Left hindlimb (tissue), 1 donor: ENCODE results near the gene PDCD1.
"Not testable (repeated sequence)": the region's sequence is repeated elsewhere in the genome, so short reads cannot be mapped to it uniquely, and the experiment has no call there.

Source experiments
- DNase-seq: peaks from one replicate; pipeline ENCODE4 v3.0.0-alpha.2; 2018

PDCD1 gene

GRCh38 chr2:241858206-241859016 lies at the start of gene PDCD1:
PDCD1 (minus strand) TSS chr2:241858894; CDS start chr2:241858838, 56 bp downstream.
- peak; percentile 41 for DNase-seq

- DNase-seq = not testable (repeated sequence)
Measured at GRCh38 chr2:241907831-241908230, 49.1 kb upstream of the PDCD1 start.

DNA sequence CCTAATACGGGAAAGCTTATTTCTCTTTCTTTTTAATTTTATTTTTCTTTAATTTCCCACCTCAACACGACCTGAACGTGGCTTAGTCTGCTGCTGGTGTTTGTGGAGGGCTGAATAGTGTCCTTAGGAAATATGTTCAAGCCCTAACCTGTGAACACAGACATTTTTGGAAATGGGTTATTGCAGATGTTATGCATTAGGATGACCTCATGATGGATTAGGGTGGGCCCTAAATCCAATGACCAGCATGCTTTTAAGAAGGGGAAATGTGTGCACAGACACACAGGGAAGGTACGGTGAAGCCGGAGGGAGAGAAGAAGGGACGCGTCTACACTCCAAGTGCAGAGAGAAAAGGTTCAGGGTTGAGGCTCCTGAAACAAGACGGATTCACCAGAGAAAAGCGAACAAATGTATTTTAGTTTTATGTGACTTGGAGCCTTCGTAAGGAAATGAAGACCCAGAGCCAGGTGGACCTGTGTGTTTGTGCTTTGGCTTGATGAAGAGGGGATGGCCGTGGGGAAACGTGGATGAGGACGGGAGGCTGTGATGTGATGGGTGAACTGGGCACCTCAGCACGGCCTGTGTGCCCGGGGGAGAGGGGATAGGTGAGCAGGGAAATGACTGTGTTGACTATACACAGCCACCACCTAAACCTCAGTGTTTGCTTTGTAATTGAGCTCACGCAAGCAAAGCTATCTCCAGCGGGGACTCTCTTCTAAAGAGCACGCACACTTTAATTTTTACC lies 48.3 kb upstream of the PDCD1 start:
- no peak for DNase-seq

GRCh38 chr2:241906378-241906770 lies 47.7 kb upstream of the PDCD1 start:
- DNase-seq = not testable (repeated sequence)

DNA sequence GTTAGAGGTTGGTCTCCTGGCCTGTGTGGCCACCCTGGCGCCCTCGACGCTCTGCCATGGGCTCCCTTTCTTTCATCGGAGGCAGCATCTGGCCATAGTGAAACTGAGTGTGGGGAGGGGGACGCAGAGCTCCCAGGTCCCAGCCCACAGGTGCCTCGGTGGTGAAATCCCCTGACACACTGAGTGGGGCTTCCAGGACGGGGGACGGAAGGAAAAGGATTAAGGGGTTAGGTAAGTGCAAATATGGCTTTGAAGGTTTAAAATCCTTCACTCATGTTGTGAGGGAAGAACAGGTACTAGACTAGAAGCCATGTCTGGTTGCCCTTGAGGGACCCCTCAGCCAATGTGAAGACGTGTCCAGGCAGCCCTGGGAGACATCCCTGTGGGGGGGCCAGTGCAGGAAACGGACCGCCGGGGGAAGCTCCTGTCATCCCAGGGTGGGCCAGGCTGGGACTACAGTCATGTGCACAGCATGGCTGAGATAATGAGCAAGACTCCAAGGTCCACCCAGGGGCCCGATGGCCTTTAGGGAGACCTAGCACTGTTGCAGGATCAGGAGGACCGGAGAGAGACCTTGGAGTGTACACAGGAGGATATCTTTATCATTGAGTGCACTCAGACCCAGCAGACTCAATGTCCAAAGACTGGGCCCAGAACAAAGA lies 47.2 kb upstream of the PDCD1 start:
- no peak for DNase-seq

GRCh38 chr2:241904791-241905710 lies 46.4 kb upstream of the PDCD1 start:
- DNase-seq = no peak

DNA sequence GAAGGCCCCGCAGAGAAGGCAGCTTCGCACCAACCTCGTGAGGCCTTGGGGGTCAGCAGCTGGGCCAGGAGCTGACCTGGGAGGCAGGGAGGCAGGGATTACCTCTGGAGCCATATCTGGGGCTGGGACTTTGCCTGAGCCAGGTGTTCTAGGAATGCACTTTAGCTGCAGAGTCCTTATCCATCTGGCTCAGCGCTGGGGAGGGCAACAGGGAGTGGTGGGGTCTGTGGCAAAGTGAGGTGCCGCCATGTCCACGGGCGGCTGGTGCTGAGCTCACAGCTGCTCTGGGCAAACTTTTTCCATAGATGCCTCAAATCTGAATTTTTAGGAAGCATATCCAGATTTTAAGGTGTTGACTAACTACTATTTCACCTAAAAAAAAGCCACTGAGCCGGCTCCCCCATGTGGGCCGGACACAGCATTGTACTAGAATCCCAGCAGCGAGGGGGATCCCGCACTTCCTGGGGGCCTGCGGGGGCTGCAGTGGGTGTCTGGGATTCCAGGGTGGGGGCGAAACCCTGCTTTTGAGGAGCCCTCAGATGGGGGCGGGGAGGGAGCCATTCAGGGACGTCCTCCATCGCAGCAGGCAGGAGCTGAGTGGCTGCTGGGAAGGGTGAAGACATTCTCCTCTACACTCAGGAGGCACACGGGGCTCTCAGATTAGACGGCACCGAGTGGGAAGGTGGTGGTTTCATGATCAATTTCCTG lies 45.5 kb upstream of the PDCD1 start:
- no peak for DNase-seq

- no peak for DNase-seq
Measured at GRCh38 chr2:241903121-241904010, 44.7 kb upstream of the PDCD1 start.

DNA sequence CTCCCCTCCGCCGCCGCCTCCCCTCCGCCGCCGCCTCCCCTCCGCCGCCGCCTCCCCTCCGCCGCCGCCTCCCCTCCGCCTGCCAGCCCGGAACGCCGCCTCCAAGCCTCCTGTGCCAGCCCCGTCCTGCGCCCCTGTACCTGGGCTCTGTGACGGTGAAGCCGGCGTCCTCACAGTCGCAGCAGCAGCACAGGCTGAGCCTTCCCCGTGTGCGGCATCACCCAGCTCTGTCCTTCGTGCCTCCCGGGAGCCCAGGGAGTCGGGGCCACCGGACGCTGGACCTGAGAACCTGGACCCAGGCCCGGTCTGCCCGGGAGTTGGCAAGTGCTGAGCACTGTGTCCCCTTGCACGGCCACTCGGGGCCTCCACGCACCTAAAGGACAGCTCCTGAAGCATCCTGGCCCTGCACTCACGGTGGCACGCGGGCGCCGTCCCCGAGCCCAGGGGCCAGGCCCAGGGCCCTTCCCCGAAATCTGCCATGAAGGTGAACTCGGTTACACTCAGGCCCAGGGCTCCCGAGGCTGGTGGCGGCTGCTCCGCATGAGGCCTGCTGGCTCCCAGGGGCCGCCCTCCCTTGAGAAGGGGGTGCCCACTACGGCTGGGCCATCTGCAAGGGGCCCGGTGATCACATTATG lies 43.8 kb upstream of the PDCD1 start:
- DNase-seq = no peak

GRCh38 chr2:241901500-241902351 lies 43.0 kb upstream of the PDCD1 start:
- no peak for DNase-seq

DNA sequence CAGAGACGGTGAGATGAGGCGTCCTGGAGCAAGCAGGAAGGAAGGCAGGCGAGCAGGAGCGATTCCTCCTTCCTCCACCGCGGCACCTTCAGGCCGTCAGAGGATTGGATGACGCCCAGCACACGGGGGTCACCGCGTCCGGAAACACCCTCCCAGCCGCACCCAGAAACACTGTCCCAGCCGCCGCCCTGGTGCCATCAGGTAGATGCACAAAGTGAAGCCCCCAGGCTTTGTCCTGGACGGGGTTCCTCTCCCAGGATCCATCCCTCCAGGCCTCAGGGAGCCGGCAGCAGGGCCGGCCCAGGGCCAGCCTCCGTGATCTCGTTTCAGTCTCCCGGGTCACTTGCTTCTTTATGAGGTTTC lies 42.3 kb upstream of the PDCD1 start:
- no peak for DNase-seq

DNA sequence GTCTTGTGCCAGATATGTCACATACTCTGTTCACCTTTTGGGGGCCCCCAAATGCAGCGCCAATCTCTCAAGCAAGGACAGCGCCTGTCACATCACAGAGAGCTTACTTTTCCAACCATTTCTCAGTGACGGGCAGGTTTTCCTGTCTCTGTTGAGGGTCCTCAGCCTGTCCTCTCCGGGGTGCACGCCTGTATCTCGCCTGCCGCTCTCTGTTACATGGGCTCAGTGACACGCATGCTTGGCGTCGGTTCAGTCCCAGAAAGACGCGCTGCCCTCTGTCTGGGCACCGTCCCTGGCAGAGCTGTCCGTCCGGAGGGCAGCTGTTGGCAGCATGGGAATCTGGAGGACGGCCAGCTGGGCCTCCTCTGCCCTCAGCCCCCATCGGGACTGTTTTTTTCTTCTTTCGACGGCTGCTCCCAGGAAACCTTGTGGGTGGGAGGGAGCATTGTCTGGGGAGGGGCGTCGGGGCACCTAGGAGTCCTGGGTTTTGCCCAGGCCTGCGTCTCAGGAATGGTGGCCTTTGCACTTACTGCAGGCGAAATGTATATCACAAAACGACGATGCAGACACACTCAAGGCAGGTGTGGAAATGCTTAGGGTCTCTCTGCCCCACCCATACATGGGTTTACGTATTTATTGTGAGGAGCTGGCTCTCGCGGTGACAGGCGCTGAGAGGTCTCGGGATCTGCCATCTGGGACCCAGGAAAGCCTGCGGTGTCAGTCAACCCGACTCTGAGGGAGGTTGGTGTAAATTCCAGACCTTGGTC lies 41.7 kb upstream of the PDCD1 start:
- no peak for DNase-seq

- no peak for DNase-seq
Measured at GRCh38 chr2:241898463-241899270, 40.0 kb upstream of the PDCD1 start.

GRCh38 chr2:241897231-241897916 lies 38.7 kb upstream of the PDCD1 start:
- DNase-seq = no peak

- no peak for DNase-seq
Measured at GRCh38 chr2:241896746-241897201, 38.1 kb upstream of the PDCD1 start.

DNA sequence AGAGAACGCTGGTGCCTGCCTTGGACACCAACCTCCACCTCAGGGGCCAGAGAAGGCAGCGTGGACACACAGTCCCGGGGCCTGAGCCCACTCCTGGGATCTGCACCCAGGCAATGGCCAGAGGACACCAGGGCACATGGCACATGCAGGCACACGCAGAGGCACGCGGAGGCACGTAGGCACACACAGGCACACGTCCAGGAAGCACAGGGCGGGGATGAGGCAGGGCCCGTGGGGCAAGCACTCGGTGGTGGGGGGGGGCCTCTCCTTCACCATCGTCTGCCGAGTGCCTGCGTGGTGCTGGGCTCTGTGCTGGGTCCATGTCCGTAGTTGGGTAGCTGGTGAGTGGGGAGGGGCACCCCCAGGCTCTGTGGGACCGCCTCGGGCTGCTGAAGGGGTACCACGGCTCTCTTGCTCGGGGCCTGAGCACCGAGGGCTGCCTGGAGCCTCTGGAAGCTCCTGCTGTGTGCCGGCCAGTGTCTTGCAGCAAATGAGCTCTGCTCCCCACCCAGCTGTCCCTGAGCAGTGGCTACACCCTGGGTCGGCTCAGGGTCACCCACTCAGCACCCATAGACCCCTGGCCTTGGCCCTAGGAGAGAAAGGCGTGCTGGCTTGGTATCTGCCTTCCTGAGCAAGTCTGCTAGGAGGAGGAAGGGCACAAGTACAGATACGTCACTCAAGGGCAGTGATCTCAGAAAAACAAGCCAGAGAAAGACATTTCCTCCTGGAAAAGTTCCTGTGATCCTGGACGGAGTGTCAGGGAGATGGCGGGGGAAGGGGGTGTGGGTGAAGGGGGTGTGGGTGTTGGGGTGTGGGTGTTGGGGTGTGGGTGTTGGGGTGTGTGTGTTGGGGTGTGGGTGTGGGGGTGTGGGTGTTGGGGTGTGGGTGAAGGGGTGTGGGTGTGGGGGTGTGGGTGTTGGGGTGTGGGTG lies 37.3 kb upstream of the PDCD1 start:
- no peak for DNase-seq
